Natural killer cell (primary cell): ENCODE results near the gene PLIN5. TPM values are rescaled to one million over a fixed set of nuclear protein-coding genes. Genes with fewer than 3 reads are reported as not detected.

ENCODE experiments used
- ATAC-seq, 3 donors: fragments of 150-1000 bp in 2 of 3; fragments of 200-7000 bp in 1 of 3; cut with Tn5 transposase; 1 replicate in 1 of 3; 2 replicates in 2 of 3; pipeline ENCODE4 v1.10.0; 2021; ENCODE audit warnings: mild to moderate bottlenecking in 2 of 3, moderate library complexity in 2 of 3
- DNase-seq, 2 donors: peaks; one replicate each; pipeline versions ENCODE4 v3.0.0 to v3.0.0-alpha.2; 2013 to 2021; ENCODE audit warnings: mixed read lengths in 1 of 2
- H3K27ac ChIP-seq: one replicate; pipeline ENCODE4 v1.5.1; 2013; ENCODE audit warnings: mild to moderate bottlenecking, low read length
- H3K27me3 ChIP-seq: one replicate; pipeline ENCODE4 v1.6.1; 2013; ENCODE audit warnings: low read length; ENCODE audit not compliant: control insufficient read depth, insufficient read depth
- H3K36me3 ChIP-seq: one replicate; pipeline ENCODE4 v1.6.1; 2013; ENCODE audit warnings: low read length; ENCODE audit not compliant: control insufficient read depth, insufficient read depth
- H3K4me1 ChIP-seq: one replicate; pipeline ENCODE4 v1.6.1; 2013; ENCODE audit warnings: low read length; ENCODE audit not compliant: control insufficient read depth, insufficient read depth
- H3K4me3 ChIP-seq: one replicate; pipeline ENCODE4 v1.5.1; 2013; ENCODE audit warnings: low read length
- H3K9me3 ChIP-seq: one replicate; pipeline ENCODE4 v1.6.1; 2013; ENCODE audit warnings: low read length; ENCODE audit not compliant: control insufficient read depth, insufficient read depth
- H3K27ac Mint-ChIP-seq, 2 donors: one replicate each; pipeline ENCODE4 v1.8.0; 2022; ENCODE audit warnings: mild to moderate bottlenecking in 2 of 2, mixed read lengths in 2 of 2, moderate library complexity in 1 of 2
- H3K27me3 Mint-ChIP-seq, 2 donors: one replicate each; pipeline ENCODE4 v1.8.0; 2022; ENCODE audit warnings: low read depth in 2 of 2, mixed read lengths in 2 of 2
- H3K36me3 Mint-ChIP-seq: one replicate; pipeline ENCODE4 v1.8.0; 2022; ENCODE audit warnings: mixed read lengths
- H3K4me1 Mint-ChIP-seq, 2 donors: one replicate each; pipeline ENCODE4 v1.8.0; 2022; ENCODE audit warnings: mixed read lengths in 2 of 2
- H3K4me3 Mint-ChIP-seq: one replicate; pipeline ENCODE4 v1.8.0; 2022; ENCODE audit warnings: mild to moderate bottlenecking, moderate library complexity, mixed read lengths
- H3K9me3 Mint-ChIP-seq, 2 donors: one replicate each; pipeline ENCODE4 v1.8.0; 2022; ENCODE audit warnings: mixed read lengths in 2 of 2
- WGBS: methylation state at CpG from one replicate; pipeline ENCODE4 v1.1.7; 2013; ENCODE audit warnings: missing lambda C conversion rate; ENCODE audit not compliant: insufficient coverage; 5-methylcytosine and 5-hydroxymethylcytosine counted together
- intact Hi-C: fragments of 100-400 bp; cut with micrococcal nuclease; formaldehyde crosslinking; loops from one replicate; pipeline ENCODE4 v1.14.2; 2022
- total RNA-seq, 4 donors: library from RNA; stranded (reverse); fragments of 120-200 nt in 1 of 4; gene quantifications; one replicate each; pipeline versions ENCODE4 v1.2.3 to v1.2.4, GENCODE V29; 2013 to 2022
- TF ChIP-seq, protein P1 (sequence below): fragments of 200-600 bp; IDR thresholded peaks from one replicate; pipeline ENCODE4 v1.8.0; 2022; ENCODE audit warnings: antibody characterized with exemption

The PLIN5 gene
- total RNA-seq, 3 donors from 2014 or later (not counting 1 experiment from before 2014, with no cell fraction given): 0.65 TPM; not detected in 2

DNA sequence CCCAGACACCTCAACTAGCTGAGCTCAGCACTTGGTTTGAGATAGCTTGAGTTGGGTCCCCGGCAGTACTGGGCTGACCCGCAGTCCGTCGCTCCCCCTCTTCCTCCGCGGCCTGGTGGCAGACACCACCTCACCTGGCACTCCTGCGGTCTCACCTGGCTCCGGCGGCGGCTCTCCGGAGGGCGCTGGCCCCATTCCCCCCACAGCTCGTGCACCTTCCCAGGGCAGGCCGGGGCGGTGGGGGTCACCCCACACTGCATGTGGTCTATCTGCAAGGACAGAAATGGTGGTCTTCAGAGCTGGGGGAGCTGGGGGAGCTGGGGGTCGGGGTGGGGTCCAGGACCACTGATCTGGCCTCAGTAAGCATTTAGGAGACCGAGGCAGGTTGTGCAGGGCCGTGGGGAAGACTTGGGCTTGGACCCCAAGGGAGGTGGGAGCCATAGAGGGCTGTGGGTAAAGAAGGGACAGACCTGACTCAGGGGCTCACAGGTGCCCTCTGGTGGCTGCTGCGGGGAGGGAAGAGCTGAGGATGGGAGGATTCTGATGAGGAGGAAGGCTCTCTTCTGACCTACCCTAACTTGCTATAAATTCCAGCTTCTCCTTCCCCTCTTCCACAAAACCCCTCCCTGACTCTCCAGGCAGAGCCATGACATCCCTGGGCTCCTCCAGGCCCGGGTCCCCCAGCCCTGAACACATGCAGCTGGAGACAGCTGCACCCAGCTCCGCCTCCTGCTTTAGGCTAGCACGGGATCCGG lies 10.0 kb downstream of the PLIN5 start:
- 76% methylated on average over 22 of the region's 23 CpGs for WGBS
- no peaks in the 10 kb centered on the region for H3K4me1 ChIP-seq
- TF ChIP-seq, protein P1, sequence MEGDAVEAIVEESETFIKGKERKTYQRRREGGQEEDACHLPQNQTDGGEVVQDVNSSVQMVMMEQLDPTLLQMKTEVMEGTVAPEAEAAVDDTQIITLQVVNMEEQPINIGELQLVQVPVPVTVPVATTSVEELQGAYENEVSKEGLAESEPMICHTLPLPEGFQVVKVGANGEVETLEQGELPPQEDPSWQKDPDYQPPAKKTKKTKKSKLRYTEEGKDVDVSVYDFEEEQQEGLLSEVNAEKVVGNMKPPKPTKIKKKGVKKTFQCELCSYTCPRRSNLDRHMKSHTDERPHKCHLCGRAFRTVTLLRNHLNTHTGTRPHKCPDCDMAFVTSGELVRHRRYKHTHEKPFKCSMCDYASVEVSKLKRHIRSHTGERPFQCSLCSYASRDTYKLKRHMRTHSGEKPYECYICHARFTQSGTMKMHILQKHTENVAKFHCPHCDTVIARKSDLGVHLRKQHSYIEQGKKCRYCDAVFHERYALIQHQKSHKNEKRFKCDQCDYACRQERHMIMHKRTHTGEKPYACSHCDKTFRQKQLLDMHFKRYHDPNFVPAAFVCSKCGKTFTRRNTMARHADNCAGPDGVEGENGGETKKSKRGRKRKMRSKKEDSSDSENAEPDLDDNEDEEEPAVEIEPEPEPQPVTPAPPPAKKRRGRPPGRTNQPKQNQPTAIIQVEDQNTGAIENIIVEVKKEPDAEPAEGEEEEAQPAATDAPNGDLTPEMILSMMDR: peak; percentile 61
- Mint-ChIP-seq H3K36me3 (no peaks in the 10 kb centered on the region), H3K9me3 (no peaks in the 10 kb centered on the region), H3K27me3 (peaks cover 0 to 8% of the 10 kb centered on the region in 2 donors), H3K4me3 (no peak overlapping the region), H3K4me1 (no peaks in the 10 kb centered on the region), H3K27ac (no peak overlapping the region)
- H3K4me3 ChIP-seq: no peak overlapping the region
- no peaks in the 10 kb centered on the region for H3K9me3 ChIP-seq
- ATAC-seq (peak; percentile 62 to 83 (median 82)), DNase-seq (peak; percentile 56 to 76)
- no peak overlapping the region for H3K27ac ChIP-seq
- no peaks in the 10 kb centered on the region for H3K36me3 ChIP-seq
- no peaks in the 10 kb centered on the region for H3K27me3 ChIP-seq
- intact Hi-C loops: loop anchor here (10.0 kb wide), 1 partner anchor 260 kb away; no protein-coding TSS in a partner anchor

DNA sequence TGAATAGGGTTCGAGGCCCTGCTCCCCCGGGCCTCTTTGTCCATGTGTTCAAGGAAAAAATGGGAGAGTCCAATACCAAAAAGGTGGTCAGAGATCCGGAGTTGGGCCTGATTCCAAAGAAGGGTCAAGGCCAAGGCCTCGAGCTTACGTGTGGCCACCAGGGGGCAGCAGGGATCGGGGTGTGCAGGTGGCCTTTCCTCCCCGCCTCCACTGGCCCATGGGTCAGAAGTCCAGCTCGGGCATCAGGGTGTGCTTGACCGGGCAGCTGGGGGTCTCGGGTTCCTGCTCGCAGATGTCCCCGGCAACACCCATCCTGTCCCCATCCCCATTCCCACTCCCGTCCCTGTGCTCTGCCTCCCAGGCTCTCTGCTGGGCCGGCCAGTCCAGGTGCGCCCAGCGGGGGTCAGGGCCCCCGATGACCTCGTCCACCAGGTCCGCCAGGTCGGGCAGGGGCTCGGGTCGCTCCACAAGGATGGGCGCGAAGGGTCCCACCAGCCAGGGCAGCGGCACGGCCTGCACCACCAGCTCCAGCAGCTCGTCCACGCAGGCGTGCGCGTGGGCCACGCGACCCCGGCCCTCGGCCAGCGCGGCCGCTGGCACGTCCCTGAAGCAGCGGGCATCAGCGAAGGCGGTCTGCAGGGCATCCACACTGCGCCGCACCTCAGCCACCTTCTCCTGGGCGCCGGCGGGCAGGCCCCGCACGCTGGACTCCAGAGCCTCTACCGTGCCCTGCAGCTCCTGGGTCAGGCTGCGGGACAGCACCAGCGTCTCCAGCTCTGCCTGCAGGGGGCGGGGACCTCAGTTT lies 11.5 kb downstream of the PLIN5 start:
- no peaks in the 10 kb centered on the region for H3K9me3 Mint-ChIP-seq
- DNase-seq: peak in 1 of 2 donors; percentile 49
- H3K4me1 Mint-ChIP-seq: no peaks in the 10 kb centered on the region
- Histone ChIP-seq H3K27ac (no peak overlapping the region), H3K4me3 (no peak overlapping the region), H3K4me1 (no peaks in the 10 kb centered on the region), H3K36me3 (no peaks in the 10 kb centered on the region), H3K27me3 (no peaks in the 10 kb centered on the region), H3K9me3 (no peaks in the 10 kb centered on the region)
- peak in 1 of 3 donors; percentile 49 for ATAC-seq
- TF ChIP-seq, protein P1: peak; percentile 48
- intact Hi-C loops: loop anchor here (10.0 kb wide), 1 partner anchor 259 kb away; no protein-coding TSS in a partner anchor
- WGBS: 78% methylated on average over 53 of the region's 53 CpGs
- no peaks in the 10 kb centered on the region for H3K36me3 Mint-ChIP-seq
- H3K4me3 Mint-ChIP-seq: no peak overlapping the region
- peaks cover 0 to 7% of the 10 kb centered on the region in 2 donors for H3K27me3 Mint-ChIP-seq
- H3K27ac Mint-ChIP-seq: no peak overlapping the region

DNA sequence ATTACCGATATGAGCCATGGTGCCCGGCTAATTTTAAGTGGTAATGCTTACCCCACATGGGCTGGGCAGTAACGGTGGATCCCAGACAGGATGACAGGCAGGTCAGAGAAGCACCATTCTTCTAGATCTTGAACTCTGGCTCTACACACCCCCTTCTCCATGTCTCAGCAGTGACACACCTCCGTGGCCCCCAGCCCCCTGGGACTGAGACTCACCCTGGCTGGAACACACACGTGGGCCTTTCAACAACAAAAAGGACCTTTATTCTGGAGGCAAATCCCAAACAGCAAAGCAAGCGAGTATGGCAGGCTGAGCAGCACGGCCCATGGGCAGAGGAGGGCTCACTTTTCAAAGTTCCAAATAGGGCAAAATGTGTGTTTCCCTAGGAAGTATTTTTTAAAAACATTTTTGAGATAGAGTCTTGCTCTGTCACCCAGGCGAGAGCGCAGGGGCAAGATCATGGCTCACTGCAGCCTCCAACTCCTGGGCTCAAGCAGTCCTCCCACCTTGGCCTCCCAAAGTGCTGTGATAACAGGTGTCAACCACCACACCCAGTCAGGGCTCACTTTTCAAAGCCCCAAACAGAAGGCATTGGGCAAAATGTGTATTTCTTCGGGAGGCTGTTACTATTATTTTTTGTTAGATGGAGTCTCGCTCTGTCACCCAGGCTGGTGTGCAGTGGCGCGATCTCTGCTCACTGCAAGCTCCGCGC lies 12.6 kb downstream of the PLIN5 start:
- TF ChIP-seq, protein P1: no peak
- Mint-ChIP-seq H3K4me1 (no peaks in the 10 kb centered on the region), H3K27ac (no peak overlapping the region), H3K4me3 (no peak overlapping the region), H3K27me3 (peaks cover 0 to 8% of the 10 kb centered on the region in 2 donors), H3K9me3 (no peaks in the 10 kb centered on the region), H3K36me3 (no peaks in the 10 kb centered on the region)
- Histone ChIP-seq H3K4me3 (no peak overlapping the region), H3K9me3 (no peaks in the 10 kb centered on the region), H3K27me3 (no peaks in the 10 kb centered on the region), H3K27ac (no peak overlapping the region), H3K36me3 (no peaks in the 10 kb centered on the region), H3K4me1 (no peaks in the 10 kb centered on the region)
- intact Hi-C loops: loop anchor here (10.0 kb wide), 1 partner anchor 258 kb away; no protein-coding TSS in a partner anchor
- DNase-seq (no peak), ATAC-seq (no peak)
- 93% methylated on average over 14 of the region's 15 CpGs for WGBS
